Uterus (tissue), 4 donors: Measurements from ENCODE around the gene S100A6. TPM values are rescaled to one million over a fixed set of nuclear protein-coding genes. Genes with fewer than 3 reads are reported as not detected.

Source experiments
- DNase-seq, 2 donors: peaks; one replicate each; pipeline ENCODE4 v3.0.0-alpha.2; 2019 to 2020
- H3K27ac ChIP-seq, 2 donors: fragments of 200-600 bp; sonication (generic); 1 replicate in 1 of 2; 2 replicates in 1 of 2; pipeline ENCODE4 v1.5.1; 2016 to 2018
- H3K27me3 ChIP-seq, 2 donors: fragments of 200-600 bp; sonication (generic); one replicate each; pipeline ENCODE4 v1.5.1; 2018 to 2019; ENCODE audit warnings: control low read depth in 1 of 2
- H3K36me3 ChIP-seq, 2 donors: fragments of 200-600 bp; sonication (generic); one replicate each; pipeline ENCODE4 v1.5.1; 2019; ENCODE audit warnings: control low read depth in 1 of 2
- H3K4me1 ChIP-seq, 2 donors: fragments of 200-600 bp; sonication (generic); one replicate each; pipeline ENCODE4 v1.5.1; 2018 to 2019; ENCODE audit warnings: control low read depth in 1 of 2
- H3K4me3 ChIP-seq, 2 donors: fragments of 200-600 bp; sonication (generic); 1 replicate in 1 of 2; 2 replicates in 1 of 2; pipeline ENCODE4 v1.5.1; 2018 to 2019; ENCODE audit warnings: mild to moderate bottlenecking in 1 of 2
- H3K9me3 ChIP-seq, 2 donors: fragments of 200-600 bp; sonication (generic); one replicate each; pipeline ENCODE4 v1.5.1; 2019; ENCODE audit warnings: control low read depth in 1 of 2
- POLR2A ChIP-seq, 2 donors: fragments of 450-650 bp; IDR thresholded peaks; one replicate each; pipeline ENCODE4 v1.6.1; 2016; ENCODE audit warnings: antibody characterized with exemption in 2 of 2, mild to moderate bottlenecking in 1 of 2, moderate library complexity in 1 of 2
- intact Hi-C: fragments of 100-400 bp; cut with DNase I; formaldehyde crosslinking; loops from one replicate; pipeline ENCODE4 v1.15.1; 2023; ENCODE audit warnings: low total_unique reads
- total RNA-seq, 4 donors: library from RNA; depleted of rRNA in 3 of 4; stranded (reverse); fragments of >200 nt in 3 of 4; gene quantifications; one replicate each; pipeline versions ENCODE4 v1.1.0 to v1.2.4, GENCODE V29; 2014 to 2023
- TF ChIP-seq, protein P1 (sequence below), 4 experiments: fragments of 200-600 bp in 2 of 4; fragments of 450-650 bp in 2 of 4; sonication (generic) in 2 of 4; IDR thresholded peaks; one replicate each; pipeline ENCODE4 v1.5.1; 2016 to 2019; ENCODE audit warnings: antibody characterized with exemption in 4 of 4, mild to moderate bottlenecking in 2 of 4, moderate library complexity in 1 of 4
- donor health status: DM: yes; HTN: yes; CAD: no.

The S100A6 gene
- total RNA-seq, 4 donors from 2014 or later: 55.5 to 729 (median 448) TPM

DNA sequence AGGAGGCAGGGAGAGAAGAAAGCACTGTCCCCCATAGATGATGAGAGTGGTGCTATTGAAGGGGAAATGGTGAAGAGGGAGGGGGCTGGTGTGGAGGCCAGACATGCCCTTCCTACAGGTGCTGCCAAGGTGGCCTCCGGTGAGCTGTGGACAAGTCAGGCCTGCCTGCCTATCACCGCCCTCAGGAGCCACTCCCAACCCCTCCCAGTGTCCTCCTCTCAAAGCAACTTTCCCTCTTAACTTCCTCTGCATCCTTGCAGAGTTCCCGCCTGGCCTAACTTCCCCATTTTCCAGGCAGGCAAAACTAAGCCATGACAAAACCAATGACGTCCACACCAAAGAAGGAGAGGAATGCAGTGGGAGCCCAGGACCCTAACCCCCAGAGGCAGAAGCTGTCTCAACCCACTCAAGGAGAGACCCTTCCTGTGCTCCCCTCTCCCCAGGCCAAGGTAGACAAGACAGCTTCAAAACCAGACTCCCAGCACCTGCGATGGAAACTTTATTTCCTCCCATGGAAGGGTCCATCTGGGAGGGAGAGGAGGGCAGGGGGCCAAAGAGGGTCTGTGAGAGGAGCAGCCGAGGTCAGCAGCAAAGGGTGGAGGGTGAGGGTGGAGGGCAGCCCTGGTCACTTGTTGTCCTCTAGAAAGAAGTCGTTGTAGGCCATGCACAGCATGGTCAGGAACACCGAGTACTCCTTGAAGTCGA, 1.0 kb upstream of the S100A6 start:
- Histone ChIP-seq H3K9me3 (no peaks in the 10 kb centered on the region), H3K4me1 (peaks cover 0 to 3% of the 10 kb centered on the region in 2 donors), H3K27me3 (no peaks in the 10 kb centered on the region), H3K36me3 (no peaks in the 10 kb centered on the region), H3K4me3 (peak overlapping the region; percentile 82 to 96), H3K27ac (peak overlapping the region; percentile 99 to 100)
- no peak for TF ChIP-seq POLR2A (IDR thresholded peaks at IDR 0.05)
- TF ChIP-seq, protein P1, sequence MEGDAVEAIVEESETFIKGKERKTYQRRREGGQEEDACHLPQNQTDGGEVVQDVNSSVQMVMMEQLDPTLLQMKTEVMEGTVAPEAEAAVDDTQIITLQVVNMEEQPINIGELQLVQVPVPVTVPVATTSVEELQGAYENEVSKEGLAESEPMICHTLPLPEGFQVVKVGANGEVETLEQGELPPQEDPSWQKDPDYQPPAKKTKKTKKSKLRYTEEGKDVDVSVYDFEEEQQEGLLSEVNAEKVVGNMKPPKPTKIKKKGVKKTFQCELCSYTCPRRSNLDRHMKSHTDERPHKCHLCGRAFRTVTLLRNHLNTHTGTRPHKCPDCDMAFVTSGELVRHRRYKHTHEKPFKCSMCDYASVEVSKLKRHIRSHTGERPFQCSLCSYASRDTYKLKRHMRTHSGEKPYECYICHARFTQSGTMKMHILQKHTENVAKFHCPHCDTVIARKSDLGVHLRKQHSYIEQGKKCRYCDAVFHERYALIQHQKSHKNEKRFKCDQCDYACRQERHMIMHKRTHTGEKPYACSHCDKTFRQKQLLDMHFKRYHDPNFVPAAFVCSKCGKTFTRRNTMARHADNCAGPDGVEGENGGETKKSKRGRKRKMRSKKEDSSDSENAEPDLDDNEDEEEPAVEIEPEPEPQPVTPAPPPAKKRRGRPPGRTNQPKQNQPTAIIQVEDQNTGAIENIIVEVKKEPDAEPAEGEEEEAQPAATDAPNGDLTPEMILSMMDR (IDR thresholded peaks at IDR 0.05): no peak
- intact Hi-C loops: no loop called here
- no peak for DNase-seq

DNA sequence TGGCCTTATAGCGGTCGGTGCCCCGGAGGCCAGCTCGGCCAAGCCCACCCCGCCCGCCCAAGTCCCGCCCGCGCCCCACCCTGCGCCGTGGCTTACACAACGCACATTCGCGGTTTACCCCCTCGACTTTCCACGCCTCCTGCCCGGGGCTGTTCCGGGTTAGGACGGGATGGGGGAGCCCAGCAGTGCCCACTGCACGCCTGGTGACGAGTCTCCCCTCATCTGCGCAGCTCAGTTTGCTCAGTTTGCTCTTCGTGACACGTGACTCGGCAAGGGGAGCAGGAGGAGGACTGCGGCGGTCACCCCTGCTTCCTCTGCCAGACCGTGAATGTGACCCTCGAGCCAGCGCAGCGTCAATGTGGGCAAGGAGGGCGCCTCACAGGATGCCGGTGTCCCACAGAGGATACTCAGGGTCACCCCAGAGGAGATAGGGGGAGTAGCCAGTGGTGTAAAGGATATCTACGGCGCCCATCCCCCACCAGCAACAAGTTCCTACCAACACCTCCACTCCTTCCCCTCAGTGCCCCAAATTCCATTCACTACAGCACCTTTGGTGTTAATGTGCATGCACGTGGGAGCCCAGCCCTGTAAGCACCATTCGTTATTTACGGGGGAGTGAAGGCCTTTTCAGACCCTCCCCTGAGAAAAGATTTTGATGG, 350 bp upstream of the S100A6 start:
- no peaks in the 10 kb centered on the region for H3K27me3 ChIP-seq
- intact Hi-C loops: no loop called here
- H3K27ac ChIP-seq: peak overlapping the region; percentile 99 to 100
- H3K9me3 ChIP-seq: no peaks in the 10 kb centered on the region
- no peaks in the 10 kb centered on the region for H3K36me3 ChIP-seq
- H3K4me1 ChIP-seq: peaks cover 3 to 4% of the 10 kb centered on the region in 2 donors
- TF ChIP-seq, protein P1 (IDR thresholded peaks at IDR 0.05): peak in 1 of 4 experiments; percentile 9
- peak; percentile 31 to 94 for TF ChIP-seq POLR2A (IDR thresholded peaks at IDR 0.05)
- peak overlapping the region; percentile 82 to 96 for H3K4me3 ChIP-seq
- peak; percentile 91 to 92 for DNase-seq

DNA sequence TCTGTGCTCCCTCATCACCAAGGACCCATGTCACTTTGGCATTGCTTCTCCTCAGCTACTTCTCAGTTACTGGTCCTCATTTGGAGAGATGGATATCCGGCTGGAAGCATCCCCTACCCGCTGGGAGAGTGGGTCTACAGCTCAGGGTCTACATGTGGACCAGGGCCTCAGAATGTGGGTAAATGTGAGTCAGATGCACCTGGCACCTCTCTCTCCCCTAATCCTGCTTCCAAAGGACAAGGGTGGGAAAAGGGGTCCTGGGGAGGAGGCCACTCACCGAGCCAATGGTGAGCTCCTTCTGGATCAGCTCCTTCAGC, 908 bp downstream of the S100A6 start:
- DNase-seq: no peak
- H3K4me1 ChIP-seq: peaks cover 3 to 4% of the 10 kb centered on the region in 2 donors
- intact Hi-C loops: no loop called here

DNA sequence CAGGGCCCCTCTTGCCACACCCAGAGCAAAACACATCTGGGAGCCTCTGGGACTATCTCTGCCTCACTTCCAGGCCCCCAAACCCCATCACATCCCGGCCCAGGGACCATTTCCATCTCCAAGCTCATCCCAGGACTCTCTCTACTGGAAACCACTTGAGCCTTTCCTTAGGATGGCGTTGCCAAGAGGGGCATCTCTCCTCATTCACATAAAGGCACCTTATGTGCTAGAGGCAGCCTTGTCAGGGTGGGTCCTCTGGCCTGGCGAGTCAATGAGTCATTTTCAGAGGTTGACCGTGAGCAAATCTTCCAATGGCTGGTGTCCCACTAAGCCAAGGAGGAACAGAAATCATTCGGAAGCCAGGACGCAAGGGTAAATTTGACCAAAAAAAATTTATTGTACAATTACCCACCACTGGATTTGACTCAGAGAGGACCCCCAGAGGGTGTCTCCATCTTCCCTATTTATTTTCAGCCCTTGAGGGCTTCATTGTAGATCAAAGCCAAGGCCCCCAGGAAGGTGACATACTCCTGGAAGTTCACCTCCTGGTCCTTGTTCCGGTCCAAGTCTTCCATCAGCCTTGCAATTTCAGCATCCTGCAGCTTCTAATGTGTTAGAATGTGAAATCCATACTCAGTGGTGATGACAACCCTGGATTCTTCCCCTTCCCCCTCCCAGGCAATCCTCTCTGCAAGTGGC, 1.4 kb downstream of the S100A6 start:
- peak overlapping the region; percentile 99 to 100 for H3K27ac ChIP-seq
- H3K4me3 ChIP-seq: peak overlapping the region; percentile 82 to 96
- DNase-seq: peak in 1 of 2 donors; percentile 65
- intact Hi-C loops: no loop called here
- no peak for TF ChIP-seq POLR2A (IDR thresholded peaks at IDR 0.05)
- TF ChIP-seq, protein P1 (IDR thresholded peaks at IDR 0.05): no peak
- H3K9me3 ChIP-seq: no peaks in the 10 kb centered on the region
- H3K4me1 ChIP-seq: peaks cover 3 to 4% of the 10 kb centered on the region in 2 donors
- no peaks in the 10 kb centered on the region for H3K27me3 ChIP-seq
- no peaks in the 10 kb centered on the region for H3K36me3 ChIP-seq

More for the DNA sequence above, 908 bp downstream of the S100A6 start:
- peak overlapping the region; percentile 99 to 100 for H3K27ac ChIP-seq
- H3K36me3 ChIP-seq: no peaks in the 10 kb centered on the region
- peak overlapping the region; percentile 82 to 96 for H3K4me3 ChIP-seq
- H3K27me3 ChIP-seq: no peaks in the 10 kb centered on the region
- H3K9me3 ChIP-seq: no peaks in the 10 kb centered on the region
- TF ChIP-seq POLR2A (IDR thresholded peaks at IDR 0.05): no peak
- TF ChIP-seq, protein P1 (IDR thresholded peaks at IDR 0.05): no peak
